ENCODE measurements around the gene ZNRF3.

Gene ZNRF3

GRCh38 chr22:28953976-28954880 is 70.9 kb downstream of the ZNRF3 start:
- DNase-seq (ENCODE audit: low read depth): no peak

GRCh38 chr22:28955817-28956216 is 72.4 kb downstream of the ZNRF3 start:
- DNase-seq (ENCODE audit: low read depth): peak; percentile 57

- no peak for DNase-seq (ENCODE audit: low read depth)
These were observed 73.1 kb downstream of the ZNRF3 start for GRCh38 chr22:28956506-28956905.

- no peak for DNase-seq (ENCODE audit: low read depth)
These were observed 75.2 kb downstream of the ZNRF3 start for GRCh38 chr22:28958611-28959010.

- DNase-seq (ENCODE audit: low read depth): no peak
These were observed 78.7 kb downstream of the ZNRF3 start for GRCh38 chr22:28962042-28962554.

GRCh38 chr22:28963362-28963761 is 80.0 kb downstream of the ZNRF3 start:
- DNase-seq (ENCODE audit: low read depth): no peak

- no peak for DNase-seq (ENCODE audit: low read depth)
These were observed 83.8 kb downstream of the ZNRF3 start for GRCh38 chr22:28967163-28967665.

GRCh38 chr22:28967969-28968368 is 84.6 kb downstream of the ZNRF3 start:
- no peak for DNase-seq (ENCODE audit: low read depth)

- DNase-seq (ENCODE audit: low read depth): no peak
These were observed 86.2 kb downstream of the ZNRF3 start for GRCh38 chr22:28969401-28970168.

GRCh38 chr22:28973352-28973751 is 90.0 kb downstream of the ZNRF3 start:
- DNase-seq (ENCODE audit: low read depth): no peak

- DNase-seq (ENCODE audit: low read depth): no peak
These were observed 93.7 kb downstream of the ZNRF3 start for GRCh38 chr22:28977060-28977459.

GRCh38 chr22:28977481-28977971 is 94.2 kb downstream of the ZNRF3 start:
- no peak for DNase-seq (ENCODE audit: low read depth)

GRCh38 chr22:28978158-28978557 is 94.8 kb downstream of the ZNRF3 start:
- no peak for DNase-seq (ENCODE audit: low read depth)

- no peak for DNase-seq (ENCODE audit: low read depth)
These were observed 95.8 kb downstream of the ZNRF3 start for GRCh38 chr22:28978863-28979796.

GRCh38 chr22:28980326-28980725 is 97.0 kb downstream of the ZNRF3 start:
- no peak for DNase-seq (ENCODE audit: low read depth)

- no peak for DNase-seq (ENCODE audit: low read depth)
These were observed 98.6 kb downstream of the ZNRF3 start for GRCh38 chr22:28981818-28982499.

- DNase-seq (ENCODE audit: low read depth): no peak
These were observed 99.8 kb downstream of the ZNRF3 start for GRCh38 chr22:28983190-28983589.

- no peak for DNase-seq (ENCODE audit: low read depth)
These were observed 100.5 kb downstream of the ZNRF3 start for GRCh38 chr22:28983788-28984441.

- DNase-seq (ENCODE audit: low read depth): no peak
These were observed 101.2 kb downstream of the ZNRF3 start for GRCh38 chr22:28984482-28985158.
